IMR-90 (cell line): ENCODE measurements around the gene ISG20.

Experiments used
- CTCF ChIP-seq: conservative IDR thresholded peaks from 2 replicates; pipeline ENCODE4 v1.5.1; 2012; ENCODE audit warnings: mild to moderate bottlenecking, low read depth, low read length, improper control_type of control experiment
- SMC3 ChIP-seq: fragments of 150-350 bp; IDR thresholded peaks from 2 replicates; pipeline ENCODE4 v1.6.1; 2016; ENCODE audit warnings: low read depth, mild to moderate bottlenecking, antibody characterized with exemption, low read length, moderate library complexity

- TF ChIP-seq CTCF, result no peak
- no peak for TF ChIP-seq SMC3
Observed at GRCh38 chr15:88624971-88625490, 13.8 kb upstream of the ISG20 start.
